PC-9 (cell line): ENCODE data around the gene OR4D2.

ENCODE experiments used
- EZH2 ChIP-seq: fragments of 200-600 bp; sonication (generic); IDR thresholded peaks from 2 replicates; pipeline ENCODE4 v1.8.0; 2017; ENCODE audit warnings: antibody characterized with exemption, low read depth
- TF ChIP-seq, protein P1 (sequence below): fragments of 200-600 bp; sonication (generic); conservative IDR thresholded peaks from 2 replicates; pipeline ENCODE4 v1.6.1; 2017; ENCODE audit warnings: mixed run types, antibody characterized with exemption, mild to moderate bottlenecking, moderate library complexity

- TF ChIP-seq, protein P1, sequence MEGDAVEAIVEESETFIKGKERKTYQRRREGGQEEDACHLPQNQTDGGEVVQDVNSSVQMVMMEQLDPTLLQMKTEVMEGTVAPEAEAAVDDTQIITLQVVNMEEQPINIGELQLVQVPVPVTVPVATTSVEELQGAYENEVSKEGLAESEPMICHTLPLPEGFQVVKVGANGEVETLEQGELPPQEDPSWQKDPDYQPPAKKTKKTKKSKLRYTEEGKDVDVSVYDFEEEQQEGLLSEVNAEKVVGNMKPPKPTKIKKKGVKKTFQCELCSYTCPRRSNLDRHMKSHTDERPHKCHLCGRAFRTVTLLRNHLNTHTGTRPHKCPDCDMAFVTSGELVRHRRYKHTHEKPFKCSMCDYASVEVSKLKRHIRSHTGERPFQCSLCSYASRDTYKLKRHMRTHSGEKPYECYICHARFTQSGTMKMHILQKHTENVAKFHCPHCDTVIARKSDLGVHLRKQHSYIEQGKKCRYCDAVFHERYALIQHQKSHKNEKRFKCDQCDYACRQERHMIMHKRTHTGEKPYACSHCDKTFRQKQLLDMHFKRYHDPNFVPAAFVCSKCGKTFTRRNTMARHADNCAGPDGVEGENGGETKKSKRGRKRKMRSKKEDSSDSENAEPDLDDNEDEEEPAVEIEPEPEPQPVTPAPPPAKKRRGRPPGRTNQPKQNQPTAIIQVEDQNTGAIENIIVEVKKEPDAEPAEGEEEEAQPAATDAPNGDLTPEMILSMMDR, result no peak
- no peak for TF ChIP-seq EZH2
Measured at GRCh38 chr17:58127846-58128245, 38.9 kb upstream of the OR4D2 start.
